ENCODE data around the gene PTPRK.

GRCh38 chr6:128168244-128168643, 352.2 kb downstream of the PTPRK start:
- TF ChIP-seq TRIM24 (IDR thresholded peaks at IDR 0.05): no peak
- TF ChIP-seq NBN (IDR thresholded peaks at IDR 0.05; ENCODE audit: low read depth): no peak
- no peak for TF ChIP-seq ESRRA (IDR thresholded peaks at IDR 0.05; ENCODE audit: borderline replicate concordance, low read depth)
- no peak for TF ChIP-seq ATF1 (CRISPR knock-in tag; IDR thresholded peaks at IDR 0.05)
- TF ChIP-seq ATF1 (tag; IDR thresholded peaks at IDR 0.05): no peak
- TF ChIP-seq NR2C1 (IDR thresholded peaks at IDR 0.05): no peak
- no peak for TF ChIP-seq NR2C1 (tag; IDR thresholded peaks at IDR 0.05)
- no peak for TF ChIP-seq HINFP (tag; conservative IDR thresholded peaks at IDR 0.05; ENCODE audit: low read depth)
- TF ChIP-seq POLR2A (conservative IDR thresholded peaks at IDR 0.05): no peak

Measured in K562 (cell line).